Fibroblast of skin of back (primary cell): Measurements from ENCODE around the gene RPH3AL.

Source experiments
- DNase-seq: peaks from one replicate; pipeline ENCODE4 v3.0.0-alpha.2; 2013

Gene RPH3AL

DNA sequence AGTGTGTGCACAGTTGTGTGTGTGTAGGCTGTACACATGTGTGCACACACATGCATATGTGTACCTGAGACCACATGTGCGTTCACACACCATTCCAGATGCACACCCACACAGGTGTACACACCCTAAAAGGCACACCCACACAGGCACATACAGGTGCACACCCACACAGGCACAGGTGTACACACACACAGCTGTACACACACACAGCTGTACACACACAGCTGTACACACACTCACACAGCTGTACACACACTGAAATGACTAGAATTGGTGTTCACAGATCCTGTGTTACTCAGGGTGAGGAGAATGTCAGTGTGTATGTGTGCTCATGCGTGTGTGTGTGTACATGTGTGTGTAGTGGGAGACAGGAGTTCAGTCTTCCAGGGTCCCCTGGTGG is 155.3 kb downstream of the RPH3AL start:
- no peak for DNase-seq

DNA sequence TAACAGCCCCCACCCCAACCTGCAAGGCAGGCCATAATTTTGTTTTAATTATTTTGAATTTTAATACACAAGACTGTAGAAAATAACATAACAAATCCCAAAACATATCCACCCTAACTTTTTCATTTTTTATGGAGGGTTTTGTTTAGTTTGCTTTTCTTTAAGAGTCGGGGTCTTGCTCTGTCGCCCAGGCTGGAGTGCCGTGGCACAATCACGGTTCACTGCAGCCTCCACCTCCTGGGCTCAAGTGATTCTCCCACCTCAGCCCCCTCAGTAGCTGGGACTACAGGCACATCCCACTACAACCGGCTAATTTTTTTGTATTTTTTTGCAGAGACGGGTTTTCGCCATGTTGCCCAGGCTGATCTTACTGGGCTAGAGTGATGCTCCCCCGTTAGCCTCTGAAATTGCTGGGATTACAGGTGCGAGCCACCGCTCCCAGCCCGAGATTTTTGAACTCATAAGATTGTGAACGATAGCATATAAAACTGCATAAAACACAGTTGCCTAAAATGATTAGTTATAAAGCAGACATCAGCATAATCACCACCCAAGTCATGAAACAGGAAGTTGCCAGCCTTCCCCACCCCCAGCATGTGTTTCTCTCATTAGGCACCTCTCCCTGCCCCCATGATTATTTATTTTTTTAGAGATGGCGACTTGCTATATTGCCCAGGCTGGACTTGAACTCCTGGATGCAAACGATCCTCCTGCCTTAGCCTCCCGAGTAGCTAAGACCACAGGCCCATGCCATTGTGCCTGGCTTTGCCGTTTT is 157.6 kb downstream of the RPH3AL start:
- DNase-seq = no peak

DNA sequence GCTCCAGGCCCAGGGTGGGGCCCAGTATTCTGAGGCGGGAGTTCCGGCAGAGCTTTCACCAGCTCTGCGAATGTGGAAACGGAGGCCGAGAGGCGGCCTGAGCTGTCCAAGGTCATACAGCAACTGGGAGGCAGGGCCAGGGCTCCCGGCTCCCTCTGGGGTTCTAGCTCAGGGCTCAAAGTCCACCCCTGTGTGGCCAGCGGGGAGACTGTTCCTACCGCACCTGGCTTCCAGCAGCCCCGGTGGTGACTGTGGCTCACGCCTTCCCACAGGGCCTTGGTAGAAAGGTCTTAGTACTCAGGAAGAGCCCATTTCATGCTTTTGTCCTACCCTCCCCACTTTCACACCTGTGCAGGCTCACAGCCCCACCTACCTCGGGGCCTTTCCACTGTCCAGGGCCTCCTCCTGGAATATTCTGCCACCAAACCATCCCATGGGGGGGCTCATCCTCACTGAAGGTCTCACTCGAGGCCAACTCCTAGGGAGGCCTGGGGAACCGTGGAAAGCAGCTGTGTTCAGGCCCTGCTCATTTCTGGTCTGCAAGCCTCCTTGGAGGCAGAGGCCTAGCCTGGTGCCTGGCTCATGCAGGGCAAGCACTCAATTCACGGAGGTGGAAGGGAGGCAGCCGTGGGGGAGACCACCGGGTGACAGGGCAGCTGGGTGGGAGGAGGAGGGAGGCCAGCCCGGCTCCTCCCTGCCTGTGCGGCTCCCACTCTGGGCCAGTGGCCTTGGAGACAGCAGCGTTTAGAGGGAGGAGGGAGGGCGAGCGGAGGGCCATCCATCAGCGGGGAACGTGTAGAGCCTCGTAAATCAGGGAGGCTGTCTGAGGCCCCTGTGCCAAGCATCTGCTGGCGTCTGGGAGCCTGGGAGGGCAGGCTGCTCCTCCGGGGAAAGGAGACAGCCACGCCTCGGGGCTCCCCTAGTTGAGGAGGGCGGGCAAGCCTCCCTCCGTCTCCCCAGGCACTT is 158.5 kb downstream of the RPH3AL start:
- no peak for DNase-seq

DNA sequence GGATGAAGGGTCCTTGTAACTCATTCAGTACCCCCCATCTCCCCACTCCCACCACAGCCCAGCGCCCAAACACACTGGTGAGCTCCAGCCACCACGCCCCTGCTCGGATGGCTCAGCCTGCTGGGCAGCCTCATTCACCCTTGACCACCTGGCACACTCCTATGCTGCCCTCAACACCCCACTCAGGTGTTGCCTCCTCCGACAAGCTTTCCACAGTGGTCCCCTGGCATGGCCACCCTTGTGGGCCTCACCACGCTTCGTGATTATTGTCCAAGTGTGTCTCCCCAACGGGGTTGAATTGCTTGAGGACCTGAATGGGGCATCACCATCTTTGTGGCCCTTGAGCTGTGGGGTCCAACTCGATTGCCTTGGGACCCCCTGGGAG is 159.2 kb downstream of the RPH3AL start:
- DNase-seq = no peak

DNA sequence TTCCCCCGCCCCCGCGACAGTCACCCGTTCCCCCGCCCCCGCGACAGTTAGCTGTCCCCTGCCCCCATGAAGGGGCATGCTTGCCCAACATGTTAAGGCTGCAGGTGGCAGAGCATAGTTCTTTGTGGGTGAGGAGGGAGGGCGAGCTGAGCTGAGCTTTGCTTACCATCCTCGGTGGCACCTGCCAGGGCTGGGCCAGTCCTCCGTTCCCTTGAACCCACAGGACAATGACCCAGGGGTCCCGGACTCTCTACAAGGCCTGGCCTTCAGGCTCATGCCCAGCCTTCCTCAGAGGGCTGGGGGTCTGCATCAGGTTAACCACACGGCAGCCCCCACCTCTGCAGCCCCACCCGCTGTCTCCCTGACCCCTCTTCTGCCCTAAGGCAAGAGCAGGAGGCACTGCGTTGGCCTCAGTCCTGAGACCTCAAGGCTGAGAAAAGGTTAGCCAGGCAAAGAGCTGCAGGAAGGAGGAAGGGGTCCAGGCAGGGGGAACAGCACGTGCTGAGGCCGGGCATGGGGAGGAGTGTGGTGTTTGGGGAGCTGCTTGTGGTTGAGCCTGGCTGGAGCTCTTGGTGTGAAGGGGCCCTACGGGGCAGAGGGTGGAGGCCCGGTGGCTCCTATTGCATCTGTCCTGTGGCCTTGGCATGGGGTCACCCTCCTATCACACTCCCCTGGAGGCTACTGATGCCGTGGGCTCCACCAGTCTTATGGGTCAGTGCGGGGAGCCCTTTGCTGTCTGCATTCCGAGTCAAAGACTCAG is 159.8 kb downstream of the RPH3AL start:
- no peak for DNase-seq

DNA sequence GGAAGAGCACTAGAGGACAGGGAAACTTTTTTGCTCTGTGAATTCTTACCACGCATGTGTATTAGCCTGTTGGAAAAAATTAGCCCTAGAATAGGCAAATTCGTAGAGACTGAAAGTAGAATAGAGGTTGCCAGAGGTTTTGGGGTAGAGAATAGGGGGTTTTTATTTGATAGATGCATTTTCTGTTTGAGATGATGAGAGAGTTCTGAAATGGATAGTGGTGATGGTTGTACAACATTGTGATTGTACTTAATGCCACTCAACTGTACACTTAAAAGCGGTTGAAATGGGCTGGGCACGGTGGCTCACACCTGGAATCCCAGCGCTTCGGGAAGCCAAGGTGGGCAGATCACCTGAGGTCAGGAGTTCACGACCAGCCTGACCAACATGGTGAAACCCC is 163.2 kb downstream of the RPH3AL start:
- DNase-seq = no peak

DNA sequence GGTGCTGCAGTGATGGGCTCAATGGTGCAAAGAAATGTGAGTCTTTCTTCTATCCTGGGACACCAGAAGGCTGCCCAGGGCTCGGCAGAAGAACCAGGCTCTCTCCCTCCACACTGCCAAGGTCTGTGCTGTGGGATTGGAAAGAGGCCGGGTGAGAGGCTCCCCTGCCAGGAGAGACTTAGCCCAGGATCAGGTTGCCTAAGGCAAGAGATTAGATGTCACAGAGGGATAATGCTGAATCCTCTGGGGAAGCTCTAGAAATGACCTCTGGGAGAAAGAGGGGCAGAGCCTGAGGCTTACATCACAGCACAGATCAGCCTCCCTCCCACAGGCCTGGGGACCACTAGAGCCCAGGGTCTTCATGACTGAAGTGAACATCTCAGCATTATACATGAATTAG is 165.5 kb downstream of the RPH3AL start:
- DNase-seq = no peak

DNA sequence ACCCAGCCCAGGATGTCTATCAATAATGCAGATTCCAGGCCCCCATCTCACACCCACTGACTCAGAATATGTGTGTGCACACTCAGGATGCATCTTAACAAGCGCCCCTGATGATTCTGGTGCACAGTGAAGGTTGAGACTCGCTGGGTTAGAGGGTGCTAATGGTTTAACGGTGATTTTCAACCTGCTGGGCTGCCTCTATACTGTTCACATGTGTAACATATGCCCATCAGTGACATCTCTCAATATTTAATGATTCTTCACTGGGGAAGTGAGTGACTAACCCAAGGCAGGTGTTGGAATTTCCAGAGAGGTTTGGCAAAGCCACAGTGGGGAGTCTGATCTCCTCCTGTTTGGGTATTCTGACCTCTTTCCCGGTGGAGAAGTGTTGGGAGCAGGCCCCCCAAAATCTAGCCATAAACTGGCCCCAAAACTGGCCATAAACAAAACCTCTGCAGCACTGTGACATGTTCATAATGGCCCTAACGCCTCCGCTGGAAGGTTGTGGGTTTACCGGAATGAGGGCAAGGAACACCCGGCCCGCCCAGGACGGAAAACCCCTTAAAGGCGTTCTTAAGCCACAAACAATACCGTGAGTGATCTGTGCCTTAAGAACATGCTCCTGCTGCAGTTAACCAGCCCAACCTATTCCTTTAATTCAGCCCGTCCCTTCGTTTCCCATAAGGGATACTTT is 167.0 kb downstream of the RPH3AL start:
- no peak for DNase-seq

DNA sequence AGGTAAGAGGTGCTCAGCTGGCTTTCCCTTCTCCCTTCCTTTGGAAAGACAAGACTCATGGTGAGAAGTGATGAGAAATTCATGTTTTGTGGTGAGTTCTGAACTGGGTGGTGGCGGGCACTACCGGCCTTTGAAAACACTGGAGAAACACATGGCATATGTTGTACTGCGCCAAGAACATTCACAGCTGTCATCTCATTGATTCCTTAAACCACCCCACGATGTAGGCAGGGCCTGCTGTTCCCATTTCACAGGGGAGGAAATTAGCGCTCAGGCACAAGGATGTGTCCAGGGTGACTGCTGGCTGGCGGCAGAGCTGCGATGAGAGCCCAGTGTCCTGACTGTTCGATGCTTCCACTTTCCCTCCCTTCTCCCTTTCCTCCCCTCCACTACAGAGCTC is 169.6 kb downstream of the RPH3AL start:
- no peak for DNase-seq

DNA sequence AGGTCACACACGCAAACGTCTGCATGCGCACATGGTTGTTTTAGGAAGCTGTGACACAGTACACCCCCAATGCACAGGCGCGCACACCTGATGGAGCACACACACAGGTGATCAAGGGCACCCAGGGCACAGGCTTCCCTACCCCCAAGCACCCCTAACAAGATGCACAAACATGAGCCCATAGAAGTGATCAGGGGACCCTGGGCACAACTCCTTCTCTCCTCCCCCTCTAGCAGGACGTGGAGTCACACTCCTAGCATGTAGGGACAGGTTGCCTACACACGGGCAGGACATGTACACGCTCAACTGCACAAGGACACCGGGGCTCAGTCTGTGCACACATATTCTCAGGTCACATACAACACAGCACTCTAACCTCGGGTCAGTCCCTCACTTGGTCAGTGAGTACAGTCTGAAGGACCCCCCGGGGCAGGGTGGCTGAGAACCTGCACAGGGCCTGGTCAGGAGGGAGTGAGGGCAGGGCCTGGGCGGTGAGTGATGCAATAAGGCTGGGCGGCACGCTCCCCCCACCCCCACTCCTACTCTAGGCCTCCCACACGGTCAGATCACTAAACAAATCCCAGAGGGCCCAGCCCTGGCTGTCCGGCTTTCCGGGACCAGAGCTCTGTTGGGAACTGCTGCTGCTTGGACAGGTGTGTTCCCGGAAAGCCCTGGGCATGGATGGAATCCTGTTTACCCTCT is 170.4 kb downstream of the RPH3AL start:
- DNase-seq = no peak

DNA sequence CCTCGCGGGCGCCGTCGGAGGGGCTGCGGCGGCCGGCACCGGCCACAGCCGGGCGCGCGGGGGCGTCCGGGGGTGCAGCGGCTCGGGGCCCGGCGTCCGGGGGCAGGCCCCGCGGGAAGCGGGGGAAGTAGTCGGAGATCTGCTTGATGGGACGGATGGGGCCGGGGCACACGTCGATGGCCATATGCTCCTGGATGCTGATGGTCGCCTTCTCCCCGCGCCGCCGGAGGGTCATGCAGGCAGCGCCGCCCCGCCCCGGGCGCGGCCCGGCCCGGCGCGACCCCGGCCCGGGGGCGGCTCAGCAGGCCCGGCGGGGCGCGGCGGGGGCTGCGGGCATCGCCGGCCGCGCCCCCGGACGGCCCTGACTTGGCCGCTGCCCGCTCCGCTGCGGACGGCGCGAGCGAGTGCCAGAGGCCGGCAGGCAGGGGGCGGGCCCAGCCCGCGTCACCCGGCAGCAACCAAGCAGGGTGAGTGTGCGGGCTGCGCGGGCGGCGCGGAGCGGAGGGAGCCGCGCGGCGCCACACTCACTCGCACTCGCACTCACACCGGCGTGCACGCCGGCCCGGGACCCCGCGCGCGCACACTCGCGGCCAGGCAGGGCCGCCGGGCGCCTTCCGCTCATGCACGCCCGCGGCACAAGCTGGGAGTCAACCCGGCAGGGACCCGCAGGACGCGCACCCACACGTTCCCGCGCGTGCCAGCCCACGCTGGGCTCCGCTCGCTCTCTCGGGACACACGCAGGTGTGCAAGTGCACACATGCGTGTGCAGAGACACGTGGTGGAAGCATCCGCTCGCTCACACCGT is 171.2 kb downstream of the RPH3AL start, which contains the start of gene DOC2B:
DOC2B (minus strand) TSS at position 406 of the 805 bp plus-strand sequence; CDS start at position 235, 171 bp downstream.
- peak; percentile 15 for DNase-seq

DNA sequence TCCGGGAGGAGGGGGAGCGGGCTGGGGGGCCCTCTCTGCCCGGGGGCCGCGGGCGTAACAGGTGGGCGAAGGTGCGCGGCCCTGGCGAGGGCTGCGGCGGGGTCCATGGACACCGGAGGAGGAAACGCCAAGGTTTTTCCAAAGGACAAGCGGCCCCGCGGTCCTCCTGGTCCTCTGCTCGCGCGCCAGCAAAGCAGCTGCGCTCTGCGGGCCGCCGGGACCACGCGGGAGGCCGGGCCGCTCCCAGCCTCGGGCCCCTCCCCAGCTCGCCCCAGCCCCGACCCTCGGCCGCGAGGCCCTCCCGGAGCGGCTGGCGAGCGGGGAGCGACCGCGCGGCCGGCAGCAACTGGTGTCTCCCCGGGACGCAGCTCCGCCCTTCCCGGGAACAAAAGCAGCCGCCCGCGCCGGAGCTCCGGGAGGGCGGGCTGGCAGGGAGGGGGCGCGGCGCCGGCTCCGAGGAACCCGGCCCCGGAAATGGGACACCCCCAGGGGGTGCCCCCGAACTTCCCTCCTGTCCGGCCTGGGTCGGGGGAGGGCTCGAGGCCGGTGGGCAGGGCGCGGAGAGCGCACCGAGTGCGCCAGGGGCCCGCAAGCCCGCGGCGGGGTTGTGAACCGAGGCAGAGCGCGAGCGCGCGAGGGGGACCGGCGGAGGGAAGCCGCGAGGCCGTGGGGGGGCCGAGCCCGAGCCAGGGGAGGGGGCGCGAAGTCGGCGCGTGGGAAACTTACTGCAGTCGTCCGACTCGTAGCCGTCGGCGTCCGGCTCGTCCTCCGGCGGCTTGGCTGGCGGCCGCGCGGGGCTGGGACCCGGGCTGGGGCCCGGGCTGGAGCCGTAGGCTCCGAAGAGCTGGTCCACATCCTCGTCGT is 172.0 kb downstream of the RPH3AL start:
- DNase-seq = no peak

DNA sequence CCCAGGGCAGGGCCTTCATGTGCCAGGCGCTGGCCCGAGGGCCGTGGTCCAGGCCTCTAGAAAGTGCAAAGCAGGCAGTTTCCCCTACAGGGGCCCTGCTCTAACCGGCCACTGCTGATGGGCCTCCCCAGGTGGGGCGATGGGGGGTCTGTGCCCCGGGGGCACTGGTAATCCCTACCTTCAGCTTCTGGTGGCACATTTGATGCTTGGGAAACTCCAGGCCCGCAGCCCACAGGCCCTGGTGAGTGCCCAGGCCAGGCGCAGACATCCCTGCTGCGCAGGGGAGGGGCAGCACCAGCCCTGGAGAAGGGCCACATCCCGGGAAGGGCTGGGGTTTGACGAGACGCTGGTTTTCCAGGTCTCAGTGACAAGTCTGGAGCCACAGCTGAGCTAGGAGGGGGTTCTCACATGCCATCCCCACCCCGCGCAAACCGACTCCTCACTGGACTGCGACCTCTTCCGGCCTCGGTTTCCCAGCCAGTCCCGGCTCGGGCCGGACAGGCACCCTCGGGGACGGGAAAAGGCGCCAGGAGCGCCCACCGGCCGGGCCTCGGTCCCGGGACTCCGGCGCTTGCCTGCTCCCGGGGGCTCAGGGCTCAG is 172.7 kb downstream of the RPH3AL start:
- no peak for DNase-seq

DNA sequence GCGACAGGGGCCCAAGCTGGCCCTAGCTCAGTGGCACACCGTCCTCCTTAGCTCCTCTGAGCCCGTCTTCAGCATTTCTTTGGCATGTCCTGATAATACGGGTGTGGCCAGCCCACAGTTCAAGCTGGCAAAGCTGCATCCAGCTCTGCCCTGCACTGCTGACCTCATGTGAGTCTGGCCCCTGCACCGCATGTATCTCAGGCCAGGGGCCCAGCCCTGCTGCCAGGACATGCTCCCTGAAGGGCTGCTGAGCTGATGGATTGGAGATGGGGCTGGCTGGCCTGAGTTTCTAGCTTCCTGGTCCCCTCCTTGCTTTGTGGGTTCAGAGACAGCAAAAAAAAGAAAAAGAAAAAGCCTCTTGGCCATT is 173.6 kb downstream of the RPH3AL start:
- DNase-seq = no peak

DNA sequence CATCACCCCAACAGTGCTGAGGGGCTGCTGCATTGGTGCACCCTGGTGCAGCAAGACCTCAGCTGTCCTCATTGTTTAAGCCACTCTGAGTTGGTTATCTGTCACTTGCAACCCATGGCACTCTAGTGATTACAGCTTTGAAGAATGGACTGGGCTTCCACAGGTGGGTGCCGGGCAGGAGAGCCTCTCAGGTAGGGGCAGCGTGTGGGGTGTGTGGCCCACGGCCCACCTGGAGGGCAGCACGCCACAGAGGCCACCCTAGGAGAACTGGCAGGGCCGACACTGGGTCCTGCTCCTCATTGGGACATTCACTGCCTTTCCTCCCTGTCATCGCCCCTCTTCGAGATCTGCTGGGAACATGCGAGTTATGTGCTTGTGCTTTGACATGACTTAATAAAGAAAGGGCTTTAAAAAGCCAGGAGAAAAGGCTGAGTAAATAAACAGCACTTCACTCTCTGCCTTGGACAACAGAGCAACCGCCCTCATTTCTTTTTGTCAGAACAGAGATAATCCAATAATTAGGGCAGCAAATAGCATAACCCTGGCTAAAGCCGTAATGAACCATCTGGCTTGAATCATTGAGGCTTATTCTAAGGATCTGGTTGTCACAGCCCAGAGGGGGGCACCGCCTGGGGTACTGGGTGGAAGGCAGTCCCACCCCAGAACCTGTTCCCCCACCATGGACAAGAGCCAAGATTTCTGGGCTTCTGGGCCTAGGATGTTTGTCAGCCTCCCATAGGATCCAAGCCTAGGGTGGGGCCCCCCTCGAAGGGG is 174.1 kb downstream of the RPH3AL start:
- DNase-seq = no peak

DNA sequence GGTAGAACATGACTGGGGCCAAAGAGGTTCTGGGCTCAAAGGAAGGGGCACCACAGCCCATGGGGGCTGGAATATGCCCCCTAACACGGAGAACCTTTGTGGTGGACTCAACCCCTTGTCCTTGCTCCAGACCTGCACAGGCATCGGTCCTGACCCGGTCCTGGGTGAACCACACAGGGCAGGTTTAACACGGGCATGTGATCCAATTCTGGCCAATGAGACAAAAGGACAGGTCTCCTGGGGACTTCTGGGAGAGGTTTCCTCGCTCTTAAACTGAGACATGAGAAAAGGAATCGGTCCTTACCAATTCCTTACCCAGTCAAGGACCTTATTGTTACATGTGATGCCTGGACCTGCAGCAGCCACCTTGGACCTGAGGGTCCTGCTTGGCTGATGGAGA is 174.8 kb downstream of the RPH3AL start:
- DNase-seq = no peak

DNA sequence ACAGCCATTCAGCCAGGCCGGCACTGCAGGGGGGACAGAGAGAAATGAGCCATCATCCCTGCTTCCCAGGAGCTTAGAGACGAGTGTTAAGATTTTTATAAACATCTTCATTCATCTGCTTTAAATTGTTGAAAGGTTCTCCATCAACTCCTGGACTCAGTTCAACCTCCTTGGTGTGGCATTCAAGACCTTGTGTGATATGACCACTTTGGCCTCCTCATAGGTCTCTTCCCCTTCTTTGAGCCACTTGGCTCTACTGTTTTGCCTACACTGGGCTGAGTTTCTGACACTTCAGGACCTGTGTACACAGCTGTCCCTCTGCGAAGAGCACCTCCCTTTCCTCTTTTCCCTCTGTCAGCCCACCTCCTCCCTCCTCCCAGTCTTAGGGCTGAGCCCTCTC is 175.5 kb downstream of the RPH3AL start:
- DNase-seq = no peak

DNA sequence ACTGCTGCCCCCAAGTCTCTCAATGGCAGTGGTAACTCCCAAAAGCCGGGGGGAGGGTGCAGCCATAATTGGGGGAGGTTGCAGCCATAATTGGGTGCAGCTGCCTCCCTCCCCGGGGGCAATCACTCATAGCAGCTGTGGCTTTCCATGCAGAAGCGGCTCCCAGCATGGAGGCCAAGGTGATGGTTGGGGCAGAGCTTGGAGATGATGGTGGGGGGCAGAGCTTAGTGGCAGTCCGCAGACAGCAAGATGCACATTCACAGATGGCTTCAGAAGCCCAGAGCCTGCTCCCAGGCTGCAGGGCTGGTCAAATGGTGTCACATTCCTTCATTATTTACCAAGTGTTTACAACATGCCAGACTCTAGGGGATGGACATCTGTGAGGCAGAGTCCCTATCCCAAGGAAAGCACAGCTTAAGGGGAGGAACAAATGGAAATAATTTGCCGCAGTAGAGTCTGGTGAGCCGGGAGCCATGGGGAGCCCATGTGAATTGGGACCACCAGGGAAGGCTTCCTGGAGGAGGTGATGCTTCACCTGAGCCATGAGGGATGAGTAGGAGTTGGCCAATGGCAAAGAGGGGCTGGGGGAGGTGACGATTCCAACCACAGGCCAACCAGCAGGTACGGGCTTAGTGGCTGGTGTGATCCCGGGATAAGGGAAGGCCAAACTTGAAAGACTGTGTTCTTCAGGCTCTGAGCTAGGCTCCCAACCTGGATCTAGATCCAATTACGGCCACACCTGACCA is 179.3 kb downstream of the RPH3AL start:
- DNase-seq = no peak
